Gastrocnemius medialis (tissue), 4 donors: ENCODE results near the gene PLCD1. TPM values are rescaled to one million over a fixed set of nuclear protein-coding genes. Genes with fewer than 3 reads are reported as not detected.

Experiments used
- ATAC-seq, 2 donors: fragments of 150-250 bp; one replicate each; pipeline ENCODE4 v1.9.1; 2016
- DNase-seq, 2 donors: peaks; one replicate each; pipeline ENCODE4 v3.0.0-alpha.2; 2019
- H3K27ac ChIP-seq, 4 donors: fragments of 200-600 bp; sonication (generic); 1 replicate in 1 of 4; 2 replicates in 3 of 4; pipeline ENCODE4 v1.5.1; 2016 to 2018; ENCODE audit warnings: mild to moderate bottlenecking in 2 of 4, moderate library complexity in 1 of 4
- H3K27me3 ChIP-seq, 3 donors: fragments of 200-600 bp; sonication (generic) in 2 of 3; 1 replicate in 1 of 3; 2 replicates in 2 of 3; pipeline versions ENCODE4 v1.5.1 to v1.6.0; 2016 to 2019; ENCODE audit warnings: mild to moderate bottlenecking in 1 of 3, moderate library complexity in 1 of 3
- H3K36me3 ChIP-seq, 2 donors: fragments of 200-600 bp; sonication (generic) in 1 of 2; one replicate each; pipeline ENCODE4 v1.5.1; 2017 to 2018
- H3K4me1 ChIP-seq, 2 donors: fragments of 200-600 bp; sonication (generic) in 1 of 2; one replicate each; pipeline ENCODE4 v1.5.1; 2016 to 2017; ENCODE audit warnings: mild to moderate bottlenecking in 2 of 2
- H3K4me3 ChIP-seq, 4 donors: fragments of 200-600 bp; sonication (generic) in 3 of 4; 1 replicate in 1 of 4; 2 replicates in 3 of 4; pipeline ENCODE4 v1.5.1; 2016 to 2019; ENCODE audit warnings: mild to moderate bottlenecking in 2 of 4
- H3K9me3 ChIP-seq, 3 donors: fragments of 200-600 bp; sonication (generic) in 2 of 3; 1 replicate in 1 of 3; 2 replicates in 2 of 3; pipeline ENCODE4 v1.5.1; 2016 to 2019
- POLR2A ChIP-seq, 2 donors: fragments of 450-650 bp; IDR thresholded peaks; one replicate each; pipeline ENCODE4 v1.6.1; 2017; ENCODE audit warnings: antibody characterized with exemption in 2 of 2, mild to moderate bottlenecking in 2 of 2, moderate library complexity in 2 of 2
- in situ Hi-C, 4 donors: fragments of 200-750 bp; cut with MboI; loops; one replicate each; pipeline versions ENCODE4 v1.15.0 to v1.8.0; 2017; ENCODE audit warnings: low sequenced_read_pairs in 4 of 4
- intact Hi-C: fragments of 100-400 bp; cut with DNase I; formaldehyde crosslinking; loops from one replicate; pipeline ENCODE4 v1.15.1; 2023; ENCODE audit warnings: low total_unique reads
- total RNA-seq, 4 donors: library from RNA; depleted of rRNA; stranded (reverse); fragments of >200 nt; gene quantifications; one replicate each; pipeline versions ENCODE4 v1.1.0 to v1.2.3, GENCODE V29; 2016
- TF ChIP-seq, protein P1 (sequence below), 5 experiments: fragments of 450-650 bp in 3 of 5; fragments of 200-600 bp in 2 of 5; sonication (generic) in 2 of 5; IDR thresholded peaks in 4 of 5; conservative IDR thresholded peaks in 1 of 5; 1 replicate in 4 of 5; 2 replicates in 1 of 5; pipeline ENCODE4 v1.5.1; 2016 to 2019; ENCODE audit warnings: antibody characterized with exemption in 5 of 5, mild to moderate bottlenecking in 3 of 5, moderate library complexity in 3 of 5

Gene PLCD1
- total RNA-seq, 4 donors from 2014 or later = 2.4 to 6.2 (median 4.7) TPM

DNA sequence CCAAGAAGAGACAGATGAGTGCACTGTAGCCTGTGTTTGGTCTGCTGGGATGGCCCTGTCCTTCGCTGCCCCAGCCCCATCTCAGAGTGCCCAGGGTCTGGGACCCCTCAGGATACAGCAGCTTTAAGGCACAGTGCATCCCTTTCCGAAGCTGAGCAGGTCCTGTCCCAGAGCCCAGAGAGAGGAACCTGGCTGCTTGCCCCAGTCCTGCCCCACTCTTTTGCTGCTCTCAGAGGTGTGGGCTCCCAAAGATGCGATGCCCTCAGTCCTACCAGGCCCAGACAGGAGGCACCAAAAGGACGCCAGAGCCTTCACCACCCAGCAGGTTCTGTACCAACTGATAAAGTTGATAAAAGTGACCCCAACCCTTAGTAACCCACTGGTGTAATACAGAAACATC, 8.2 kb downstream of the PLCD1 start:
- Histone ChIP-seq H3K4me3 (no peak overlapping the region), H3K9me3 (no peaks in the 10 kb centered on the region), H3K36me3 (peaks cover 0 to 7% of the 10 kb centered on the region in 2 donors), H3K27me3 (no peaks in the 10 kb centered on the region), H3K4me1 (peaks cover 6 to 17% of the 10 kb centered on the region in 2 donors), H3K27ac (no peak overlapping the region)
- DNase-seq = no peak
- no peak for TF ChIP-seq POLR2A (IDR thresholded peaks at IDR 0.05)
- TF ChIP-seq, protein P1, sequence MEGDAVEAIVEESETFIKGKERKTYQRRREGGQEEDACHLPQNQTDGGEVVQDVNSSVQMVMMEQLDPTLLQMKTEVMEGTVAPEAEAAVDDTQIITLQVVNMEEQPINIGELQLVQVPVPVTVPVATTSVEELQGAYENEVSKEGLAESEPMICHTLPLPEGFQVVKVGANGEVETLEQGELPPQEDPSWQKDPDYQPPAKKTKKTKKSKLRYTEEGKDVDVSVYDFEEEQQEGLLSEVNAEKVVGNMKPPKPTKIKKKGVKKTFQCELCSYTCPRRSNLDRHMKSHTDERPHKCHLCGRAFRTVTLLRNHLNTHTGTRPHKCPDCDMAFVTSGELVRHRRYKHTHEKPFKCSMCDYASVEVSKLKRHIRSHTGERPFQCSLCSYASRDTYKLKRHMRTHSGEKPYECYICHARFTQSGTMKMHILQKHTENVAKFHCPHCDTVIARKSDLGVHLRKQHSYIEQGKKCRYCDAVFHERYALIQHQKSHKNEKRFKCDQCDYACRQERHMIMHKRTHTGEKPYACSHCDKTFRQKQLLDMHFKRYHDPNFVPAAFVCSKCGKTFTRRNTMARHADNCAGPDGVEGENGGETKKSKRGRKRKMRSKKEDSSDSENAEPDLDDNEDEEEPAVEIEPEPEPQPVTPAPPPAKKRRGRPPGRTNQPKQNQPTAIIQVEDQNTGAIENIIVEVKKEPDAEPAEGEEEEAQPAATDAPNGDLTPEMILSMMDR (IDR thresholded peaks at IDR 0.05 in 4 of 5, conservative IDR thresholded peaks at IDR 0.05 in 1 of 5) = no peak
- intact Hi-C loops = no loop called here
- ATAC-seq = no peak
- in situ Hi-C loops = no loop called here

DNA sequence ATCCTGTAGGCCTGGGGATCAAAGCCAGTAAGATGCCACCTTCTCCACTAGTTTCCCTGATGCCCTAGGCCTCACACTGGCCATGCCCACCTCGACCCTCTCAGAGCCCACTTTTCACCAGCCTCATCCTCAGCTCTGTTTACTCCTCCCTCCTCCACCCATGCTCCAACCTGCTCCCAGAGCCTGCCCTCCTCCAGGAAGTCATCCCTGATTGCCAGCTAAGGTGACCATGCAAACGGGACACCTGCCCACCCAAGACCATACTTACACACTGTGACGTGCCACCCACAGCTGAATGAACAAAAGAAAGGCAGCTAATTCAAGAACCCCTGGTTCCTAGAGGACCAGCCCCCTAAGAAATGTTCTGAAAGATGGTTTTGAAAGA, 9.1 kb downstream of the PLCD1 start:
- H3K4me3 ChIP-seq = no peak overlapping the region
- DNase-seq (no peak), ATAC-seq (no peak)
- H3K36me3 ChIP-seq = peaks cover 0 to 16% of the 10 kb centered on the region in 2 donors
- no peak for TF ChIP-seq POLR2A (IDR thresholded peaks at IDR 0.05)
- TF ChIP-seq, protein P1 (IDR thresholded peaks at IDR 0.05 in 4 of 5, conservative IDR thresholded peaks at IDR 0.05 in 1 of 5) = no peak
- H3K27ac ChIP-seq = no peak overlapping the region
- in situ Hi-C loops = no loop called here
- peaks cover under 1 to 12% of the 10 kb centered on the region in 2 donors for H3K4me1 ChIP-seq
- H3K27me3 ChIP-seq = no peaks in the 10 kb centered on the region
- H3K9me3 ChIP-seq = no peaks in the 10 kb centered on the region
- intact Hi-C loops = no loop called here

DNA sequence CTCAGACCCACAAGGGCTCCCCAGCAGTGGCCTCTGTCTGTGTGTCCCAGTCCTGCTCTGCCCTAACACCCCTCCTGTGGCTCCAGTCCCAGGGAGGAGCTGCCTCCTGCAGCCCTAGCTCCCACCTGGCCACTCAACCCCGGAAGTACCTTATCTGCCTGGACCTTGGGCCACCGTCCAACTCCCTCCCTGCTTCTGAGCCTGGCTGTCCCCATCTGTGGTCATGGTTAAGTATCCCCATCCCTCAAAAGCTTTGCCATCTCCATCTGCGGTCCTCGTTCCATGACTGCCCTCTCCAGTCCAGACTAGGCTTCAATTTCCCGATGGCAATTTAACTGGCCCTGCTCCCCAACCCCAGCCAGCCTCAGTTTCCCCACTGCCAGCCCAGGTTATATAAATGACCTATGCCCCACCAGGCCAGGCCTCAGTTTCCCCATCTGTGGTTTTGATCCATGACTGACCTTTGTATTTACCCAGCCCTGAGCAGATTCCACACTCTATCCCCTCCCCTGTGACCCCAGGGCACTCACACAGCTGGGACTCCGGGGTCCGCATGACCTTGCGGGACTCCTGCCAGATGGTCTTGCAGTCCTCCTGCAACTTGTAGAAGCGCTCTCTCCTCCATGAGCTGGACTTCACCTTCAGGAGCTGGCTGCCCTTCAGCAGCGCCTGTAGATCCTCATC, 9.6 kb downstream of the PLCD1 start:
- H3K27ac ChIP-seq = no peak overlapping the region
- DNase-seq (no peak), ATAC-seq (no peak)
- in situ Hi-C loops = no loop called here
- no peak overlapping the region for H3K4me3 ChIP-seq
- H3K36me3 ChIP-seq = peaks cover 0 to 18% of the 10 kb centered on the region in 2 donors
- TF ChIP-seq, protein P1 (IDR thresholded peaks at IDR 0.05 in 4 of 5, conservative IDR thresholded peaks at IDR 0.05 in 1 of 5) = no peak
- no peak for TF ChIP-seq POLR2A (IDR thresholded peaks at IDR 0.05)
- H3K4me1 ChIP-seq = peaks cover 0 to 10% of the 10 kb centered on the region in 2 donors
- H3K9me3 ChIP-seq = no peaks in the 10 kb centered on the region
- intact Hi-C loops = no loop called here
- H3K27me3 ChIP-seq = no peaks in the 10 kb centered on the region

DNA sequence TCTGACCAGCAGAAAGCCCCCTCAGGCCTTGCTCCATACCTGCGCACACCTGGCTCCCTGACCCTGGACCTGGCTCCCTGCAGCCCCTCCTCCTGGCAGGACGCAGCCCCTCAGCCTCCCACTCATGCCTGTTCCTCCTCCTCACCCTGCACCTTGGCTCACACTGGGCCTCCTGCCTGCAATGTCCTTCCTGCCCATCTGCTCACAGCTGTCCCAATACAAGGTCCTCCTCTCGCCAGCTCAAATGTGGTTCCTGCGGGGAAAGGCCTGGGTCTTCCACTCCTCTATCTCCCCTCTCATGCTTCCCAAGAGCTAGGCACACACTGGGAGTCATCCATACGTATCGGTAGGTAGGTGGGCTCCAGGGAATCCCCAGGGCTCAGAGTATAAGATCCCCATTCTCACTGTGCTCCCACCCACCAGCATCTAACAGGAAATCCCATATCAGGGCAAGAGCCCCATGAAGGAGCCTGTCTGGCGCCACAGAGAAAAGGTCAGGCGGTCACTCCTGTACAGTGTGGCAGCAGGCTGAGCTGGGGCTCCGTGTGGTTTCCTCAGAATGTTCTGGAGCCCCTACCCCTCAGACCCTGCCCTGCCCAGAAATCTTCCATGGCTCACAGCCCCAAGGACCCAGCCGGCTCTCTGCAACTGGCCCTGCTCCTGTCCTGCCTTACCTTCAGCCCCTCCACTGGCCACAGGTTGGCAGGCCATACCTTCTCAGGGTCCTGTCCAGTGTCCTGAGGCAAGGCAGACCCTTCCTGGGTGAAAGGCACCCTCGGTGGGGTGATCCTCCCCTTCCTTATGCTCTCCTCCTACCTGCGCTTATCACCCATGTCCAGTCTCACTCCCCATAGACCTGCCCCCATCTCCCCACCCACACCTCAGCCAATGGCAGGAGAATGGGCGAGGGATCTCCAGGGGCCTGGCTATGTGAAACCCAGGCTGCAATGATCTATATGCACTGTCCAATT, 10.9 kb downstream of the PLCD1 start:
- in situ Hi-C loops (no loop called here), intact Hi-C loops (no loop called here)
- TF ChIP-seq, protein P1 (IDR thresholded peaks at IDR 0.05 in 4 of 5, conservative IDR thresholded peaks at IDR 0.05 in 1 of 5) = no peak
- no peak for TF ChIP-seq POLR2A (IDR thresholded peaks at IDR 0.05)
- H3K4me3 ChIP-seq = no peak overlapping the region
- H3K27me3 ChIP-seq = no peaks in the 10 kb centered on the region
- ATAC-seq (no peak), DNase-seq (no peak)
- no peaks in the 10 kb centered on the region for H3K9me3 ChIP-seq
- no peak overlapping the region for H3K27ac ChIP-seq
- H3K4me1 ChIP-seq = peaks cover 0 to 2% of the 10 kb centered on the region in 2 donors
- peaks cover 0 to 22% of the 10 kb centered on the region in 2 donors for H3K36me3 ChIP-seq
